Measurements from ENCODE around the gene ANKRD52. TPM values are rescaled to one million over a fixed set of nuclear protein-coding genes. Genes with fewer than 3 reads are reported as not detected.

Gene ANKRD52
- total and polyA plus RNA-seq, 2 experiments from 2014 or later: 20.3 to 25.2 TPM

DNA sequence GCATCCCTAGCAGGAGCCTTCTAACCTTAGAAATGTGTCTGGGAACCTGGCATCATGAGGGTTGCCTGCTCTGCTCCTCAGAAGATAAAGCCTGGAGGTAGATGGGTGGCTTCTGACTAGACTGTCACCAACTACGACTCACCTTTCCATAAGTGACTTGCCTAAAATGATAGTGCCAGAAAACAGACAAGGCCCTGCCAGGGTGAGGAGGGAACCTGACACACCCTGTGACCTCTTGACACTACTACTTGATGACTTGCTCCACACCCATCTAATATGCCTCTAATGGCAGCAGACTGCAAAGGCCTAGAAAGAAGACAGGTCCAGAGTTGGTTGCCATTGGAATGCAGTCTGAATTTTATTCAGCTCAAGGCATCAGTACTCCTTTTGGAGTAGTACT, 45.8 kb downstream of the ANKRD52 start:
- ATAC-seq: no peak
- DNase-seq (ENCODE audit: low spot score): no peak
- Histone ChIP-seq H3K4me2 (no peak overlapping the region), H3K4me1 (ENCODE audit: insufficient read depth) (no peaks in the 10 kb centered on the region), H3F3A (replicated peaks; ENCODE audit: low read depth) (peaks cover 23% of the 10 kb centered on the region), H3K4me3 (no peak overlapping the region), H3K9me2 (ENCODE audit: insufficient read depth) (no peaks in the 10 kb centered on the region), H3K27me3 (ENCODE audit: insufficient read depth) (no peaks in the 10 kb centered on the region), H2AFZ (no peak overlapping the region), H3K27ac (ENCODE audit: low read depth) (no peak overlapping the region), H3K36me3 (ENCODE audit: insufficient read depth) (peaks cover 65% of the 10 kb centered on the region), H4K20me1 (replicated peaks; ENCODE audit: insufficient read depth) (peaks cover 17% of the 10 kb centered on the region), H3K79me2 (replicated peaks; ENCODE audit: insufficient read depth) (peaks cover 11% of the 10 kb centered on the region)
- no peaks in the 10 kb centered on the region for H3K9me3 Mint-ChIP-seq
- H3K36me3 Mint-ChIP-seq (ENCODE audit: low read depth): peaks cover 95% of the 10 kb centered on the region
- no peaks in the 10 kb centered on the region for H3K27me3 Mint-ChIP-seq (ENCODE audit: insufficient read depth, low read depth, poor library complexity)
- no peak overlapping the region for H3K4me3 Mint-ChIP-seq
- TF ChIP-seq CTCF (conservative IDR thresholded peaks at IDR 0.05; ENCODE audit: low read depth in 2 of 2): no peak
- no peak for TF ChIP-seq REST (IDR thresholded peaks at IDR 0.05; ENCODE audit: unreplicated experiment)
- no peak for TF ChIP-seq CREB1 (CRISPR knock-in tag; IDR thresholded peaks at IDR 0.05; ENCODE audit: low read depth)
- no peak for TF ChIP-seq EZH2 (IDR thresholded peaks at IDR 0.05; ENCODE audit: low read depth, unreplicated experiment)
- TF ChIP-seq, protein P1, sequence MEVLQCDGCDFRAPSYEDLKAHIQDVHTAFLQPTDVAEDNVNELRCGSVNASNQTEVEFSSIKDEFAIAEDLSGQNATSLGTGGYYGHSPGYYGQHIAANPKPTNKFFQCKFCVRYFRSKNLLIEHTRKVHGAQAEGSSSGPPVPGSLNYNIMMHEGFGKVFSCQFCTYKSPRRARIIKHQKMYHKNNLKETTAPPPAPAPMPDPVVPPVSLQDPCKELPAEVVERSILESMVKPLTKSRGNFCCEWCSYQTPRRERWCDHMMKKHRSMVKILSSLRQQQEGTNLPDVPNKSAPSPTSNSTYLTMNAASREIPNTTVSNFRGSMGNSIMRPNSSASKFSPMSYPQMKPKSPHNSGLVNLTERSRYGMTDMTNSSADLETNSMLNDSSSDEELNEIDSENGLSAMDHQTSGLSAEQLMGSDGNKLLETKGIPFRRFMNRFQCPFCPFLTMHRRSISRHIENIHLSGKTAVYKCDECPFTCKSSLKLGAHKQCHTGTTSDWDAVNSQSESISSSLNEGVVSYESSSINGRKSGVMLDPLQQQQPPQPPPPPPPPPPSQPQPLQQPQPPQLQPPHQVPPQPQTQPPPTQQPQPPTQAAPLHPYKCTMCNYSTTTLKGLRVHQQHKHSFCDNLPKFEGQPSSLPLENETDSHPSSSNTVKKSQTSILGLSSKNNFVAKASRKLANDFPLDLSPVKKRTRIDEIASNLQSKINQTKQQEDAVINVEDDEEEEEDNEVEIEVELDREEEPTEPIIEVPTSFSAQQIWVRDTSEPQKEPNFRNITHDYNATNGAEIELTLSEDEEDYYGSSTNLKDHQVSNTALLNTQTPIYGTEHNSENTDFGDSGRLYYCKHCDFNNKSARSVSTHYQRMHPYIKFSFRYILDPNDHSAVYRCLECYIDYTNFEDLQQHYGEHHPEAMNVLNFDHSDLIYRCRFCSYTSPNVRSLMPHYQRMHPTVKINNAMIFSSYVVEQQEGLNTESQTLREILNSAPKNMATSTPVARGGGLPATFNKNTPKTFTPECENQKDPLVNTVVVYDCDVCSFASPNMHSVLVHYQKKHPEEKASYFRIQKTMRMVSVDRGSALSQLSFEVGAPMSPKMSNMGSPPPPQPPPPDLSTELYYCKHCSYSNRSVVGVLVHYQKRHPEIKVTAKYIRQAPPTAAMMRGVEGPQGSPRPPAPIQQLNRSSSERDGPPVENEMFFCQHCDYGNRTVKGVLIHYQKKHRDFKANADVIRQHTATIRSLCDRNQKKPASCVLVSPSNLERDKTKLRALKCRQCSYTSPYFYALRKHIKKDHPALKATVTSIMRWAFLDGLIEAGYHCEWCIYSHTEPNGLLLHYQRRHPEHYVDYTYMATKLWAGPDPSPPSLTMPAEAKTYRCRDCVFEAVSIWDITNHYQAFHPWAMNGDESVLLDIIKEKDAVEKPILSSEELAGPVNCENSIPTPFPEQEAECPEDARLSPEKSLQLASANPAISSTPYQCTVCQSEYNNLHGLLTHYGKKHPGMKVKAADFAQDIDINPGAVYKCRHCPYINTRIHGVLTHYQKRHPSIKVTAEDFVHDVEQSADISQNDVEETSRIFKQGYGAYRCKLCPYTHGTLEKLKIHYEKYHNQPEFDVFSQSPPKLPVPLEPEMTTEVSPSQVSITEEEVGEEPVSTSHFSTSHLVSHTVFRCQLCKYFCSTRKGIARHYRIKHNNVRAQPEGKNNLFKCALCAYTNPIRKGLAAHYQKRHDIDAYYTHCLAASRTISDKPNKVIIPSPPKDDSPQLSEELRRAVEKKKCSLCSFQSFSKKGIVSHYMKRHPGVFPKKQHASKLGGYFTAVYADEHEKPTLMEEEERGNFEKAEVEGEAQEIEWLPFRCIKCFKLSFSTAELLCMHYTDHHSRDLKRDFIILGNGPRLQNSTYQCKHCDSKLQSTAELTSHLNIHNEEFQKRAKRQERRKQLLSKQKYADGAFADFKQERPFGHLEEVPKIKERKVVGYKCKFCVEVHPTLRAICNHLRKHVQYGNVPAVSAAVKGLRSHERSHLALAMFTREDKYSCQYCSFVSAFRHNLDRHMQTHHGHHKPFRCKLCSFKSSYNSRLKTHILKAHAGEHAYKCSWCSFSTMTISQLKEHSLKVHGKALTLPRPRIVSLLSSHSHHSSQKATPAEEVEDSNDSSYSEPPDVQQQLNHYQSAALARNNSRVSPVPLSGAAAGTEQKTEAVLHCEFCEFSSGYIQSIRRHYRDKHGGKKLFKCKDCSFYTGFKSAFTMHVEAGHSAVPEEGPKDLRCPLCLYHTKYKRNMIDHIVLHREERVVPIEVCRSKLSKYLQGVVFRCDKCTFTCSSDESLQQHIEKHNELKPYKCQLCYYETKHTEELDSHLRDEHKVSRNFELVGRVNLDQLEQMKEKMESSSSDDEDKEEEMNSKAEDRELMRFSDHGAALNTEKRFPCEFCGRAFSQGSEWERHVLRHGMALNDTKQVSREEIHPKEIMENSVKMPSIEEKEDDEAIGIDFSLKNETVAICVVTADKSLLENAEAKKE (CRISPR knock-in tag; IDR thresholded peaks at IDR 0.05): no peak
- TF ChIP-seq ZNF331 (CRISPR knock-in tag; IDR thresholded peaks at IDR 0.05; ENCODE audit: low read depth): no peak
- no peak for TF ChIP-seq POLR2AphosphoS5 (IDR thresholded peaks at IDR 0.05; ENCODE audit: low read depth)
- TF ChIP-seq JUNB (IDR thresholded peaks at IDR 0.05; ENCODE audit: unreplicated experiment): no peak
- TF ChIP-seq ZNF114 (CRISPR knock-in tag; IDR thresholded peaks at IDR 0.05): no peak
- no peak for TF ChIP-seq EZH2phosphoT487 (IDR thresholded peaks at IDR 0.05; ENCODE audit: unreplicated experiment)
- no peak for TF ChIP-seq NANOG (IDR thresholded peaks at IDR 0.05; ENCODE audit: borderline replicate concordance)
- TF ChIP-seq, protein P2, sequence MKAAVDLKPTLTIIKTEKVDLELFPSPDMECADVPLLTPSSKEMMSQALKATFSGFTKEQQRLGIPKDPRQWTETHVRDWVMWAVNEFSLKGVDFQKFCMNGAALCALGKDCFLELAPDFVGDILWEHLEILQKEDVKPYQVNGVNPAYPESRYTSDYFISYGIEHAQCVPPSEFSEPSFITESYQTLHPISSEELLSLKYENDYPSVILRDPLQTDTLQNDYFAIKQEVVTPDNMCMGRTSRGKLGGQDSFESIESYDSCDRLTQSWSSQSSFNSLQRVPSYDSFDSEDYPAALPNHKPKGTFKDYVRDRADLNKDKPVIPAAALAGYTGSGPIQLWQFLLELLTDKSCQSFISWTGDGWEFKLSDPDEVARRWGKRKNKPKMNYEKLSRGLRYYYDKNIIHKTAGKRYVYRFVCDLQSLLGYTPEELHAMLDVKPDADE (IDR thresholded peaks at IDR 0.05): no peak
- TF ChIP-seq STAT1 (IDR thresholded peaks at IDR 0.05; ENCODE audit: unreplicated experiment): no peak
- H3K27ac Mint-ChIP-seq: no peak overlapping the region
- H3K4me1 Mint-ChIP-seq: no peaks in the 10 kb centered on the region
